ENCODE results near the gene FADS2.

DNA sequence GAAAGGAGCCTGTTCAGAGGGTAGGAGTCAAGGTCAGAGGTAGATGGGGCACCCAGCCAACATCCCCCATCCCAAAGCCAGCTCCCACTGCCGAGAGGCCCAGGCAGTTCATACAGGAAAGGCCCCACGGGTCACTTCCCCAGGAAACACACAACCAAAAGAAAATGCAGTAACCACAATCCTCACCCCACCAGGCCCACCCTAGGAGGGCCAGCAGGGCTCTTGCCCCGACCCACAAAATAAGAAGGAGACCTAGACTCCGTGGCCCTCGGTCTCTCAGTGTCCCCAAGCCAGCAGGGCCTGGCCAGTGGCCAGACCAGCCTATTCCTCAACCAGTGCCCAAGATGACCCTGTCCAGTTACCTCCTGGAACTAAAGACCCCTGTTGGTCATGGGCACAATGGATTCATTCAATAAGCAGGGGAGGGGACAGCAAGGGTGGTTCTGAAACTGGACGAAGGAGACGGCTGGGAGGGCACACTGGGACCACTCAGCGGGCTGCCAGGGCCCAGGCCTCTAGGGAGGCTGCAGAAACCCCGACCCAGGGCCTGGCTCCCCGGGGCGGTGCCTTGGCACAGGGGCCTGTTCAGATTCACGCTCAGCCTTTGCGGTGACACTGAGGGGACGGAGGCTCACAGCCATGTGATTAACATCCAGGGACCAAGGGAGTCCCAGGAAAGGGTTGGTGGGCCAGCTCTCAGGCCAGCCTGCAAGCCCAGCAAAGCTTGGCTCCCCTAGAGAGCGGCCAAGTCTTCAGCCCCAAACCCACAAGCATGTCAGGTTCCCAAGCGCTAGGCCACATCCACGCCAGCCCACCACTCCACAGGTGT is 83.8 kb downstream of the FADS2 start:
- TF ChIP-seq, protein P1, sequence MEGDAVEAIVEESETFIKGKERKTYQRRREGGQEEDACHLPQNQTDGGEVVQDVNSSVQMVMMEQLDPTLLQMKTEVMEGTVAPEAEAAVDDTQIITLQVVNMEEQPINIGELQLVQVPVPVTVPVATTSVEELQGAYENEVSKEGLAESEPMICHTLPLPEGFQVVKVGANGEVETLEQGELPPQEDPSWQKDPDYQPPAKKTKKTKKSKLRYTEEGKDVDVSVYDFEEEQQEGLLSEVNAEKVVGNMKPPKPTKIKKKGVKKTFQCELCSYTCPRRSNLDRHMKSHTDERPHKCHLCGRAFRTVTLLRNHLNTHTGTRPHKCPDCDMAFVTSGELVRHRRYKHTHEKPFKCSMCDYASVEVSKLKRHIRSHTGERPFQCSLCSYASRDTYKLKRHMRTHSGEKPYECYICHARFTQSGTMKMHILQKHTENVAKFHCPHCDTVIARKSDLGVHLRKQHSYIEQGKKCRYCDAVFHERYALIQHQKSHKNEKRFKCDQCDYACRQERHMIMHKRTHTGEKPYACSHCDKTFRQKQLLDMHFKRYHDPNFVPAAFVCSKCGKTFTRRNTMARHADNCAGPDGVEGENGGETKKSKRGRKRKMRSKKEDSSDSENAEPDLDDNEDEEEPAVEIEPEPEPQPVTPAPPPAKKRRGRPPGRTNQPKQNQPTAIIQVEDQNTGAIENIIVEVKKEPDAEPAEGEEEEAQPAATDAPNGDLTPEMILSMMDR (IDR thresholded peaks at IDR 0.05; ENCODE audit: low read depth, low read length, poor library complexity, severe bottlenecking): no peak
- no peak for TF ChIP-seq EZH2phosphoT487 (IDR thresholded peaks at IDR 0.05; ENCODE audit: borderline replicate concordance, low read length)
